Fibroblast of lung (primary cell): ENCODE data around the gene ARVCF. TPM values are rescaled to one million over a fixed set of nuclear protein-coding genes. Genes with fewer than 3 reads are reported as not detected.

ENCODE experiments used
- DNase-seq, 2 donors: peaks; one replicate each; pipeline versions ENCODE4 v3.0.0 to v3.0.0-alpha.2; 2010; ENCODE audit warnings: low read depth in 2 of 2
- H2AFZ ChIP-seq: 2 replicates; pipeline ENCODE4 v1.5.1; 2012; ENCODE audit warnings: low read length, control low read depth, inconsistent platforms
- H3K27ac ChIP-seq: 2 replicates; pipeline ENCODE4 v1.5.1; 2011; ENCODE audit warnings: low read length, control low read depth; ENCODE audit not compliant: insufficient read depth
- H3K27me3 ChIP-seq: 2 replicates; pipeline ENCODE4 v1.5.1; 2011; ENCODE audit warnings: mild to moderate bottlenecking, low read length; ENCODE audit not compliant: control insufficient read depth, insufficient read depth
- H3K36me3 ChIP-seq: 2 replicates; pipeline ENCODE4 v1.5.1; 2011; ENCODE audit warnings: low read length; ENCODE audit not compliant: control insufficient read depth, insufficient read depth
- H3K4me1 ChIP-seq: 2 replicates; pipeline ENCODE4 v1.5.1; 2011; ENCODE audit warnings: low read length; ENCODE audit not compliant: control insufficient read depth, insufficient read depth; ENCODE audit errors: extremely low read depth
- H3K4me2 ChIP-seq: 2 replicates; pipeline ENCODE4 v1.5.1; 2011; ENCODE audit warnings: low read length, control low read depth; ENCODE audit not compliant: insufficient read depth; ENCODE audit errors: extremely low read depth
- H3K4me3 ChIP-seq, 4 experiments: fragments of 200-600 bp in 1 of 4; sonication (generic) in 1 of 4; replicated peaks in 1 of 4; 2 replicates each; pipeline ENCODE4 v1.5.1; 2011 to 2016; ENCODE audit warnings: low read length in 4 of 4, low read depth in 3 of 4, mild to moderate bottlenecking in 3 of 4, control low read depth in 2 of 4, inconsistent platforms in 1 of 4, mixed read lengths in 1 of 4; ENCODE audit not compliant: insufficient read depth in 1 of 4; ENCODE audit errors: control extremely low read depth in 1 of 4
- H3K79me2 ChIP-seq: 2 replicates; pipeline ENCODE4 v1.5.1; 2012; ENCODE audit warnings: mild to moderate bottlenecking, low read length, inconsistent platforms; ENCODE audit not compliant: control insufficient read depth, insufficient read depth
- H3K9ac ChIP-seq: 2 replicates; pipeline ENCODE4 v1.5.1; 2011; ENCODE audit warnings: mild to moderate bottlenecking, low read length, control low read depth; ENCODE audit not compliant: insufficient read depth
- H3K9me3 ChIP-seq: 2 replicates; pipeline ENCODE4 v1.5.1; 2012; ENCODE audit warnings: low read depth, low read length; ENCODE audit not compliant: control insufficient read depth, insufficient read depth
- H4K20me1 ChIP-seq: 2 replicates; pipeline ENCODE4 v1.5.1; 2011; ENCODE audit warnings: low read length; ENCODE audit not compliant: control insufficient read depth, insufficient read depth; ENCODE audit errors: extremely low read depth
- EZH2 ChIP-seq: IDR thresholded peaks from 2 replicates; pipeline ENCODE4 v1.5.1; 2012; ENCODE audit warnings: low read length, control low read depth, mild to moderate bottlenecking; ENCODE audit errors: missing control alignments
- polyA plus RNA-seq, 2 donors: library from polyadenylated mRNA; depleted of rRNA in 1 of 2; stranded (reverse) in 1 of 2; unstranded in 1 of 2; fragments of >200 nt; gene quantifications; 2 replicates each; pipeline ENCODE4 v1.2.1, GENCODE V29; 2011 to 2012; ENCODE audit warnings: missing spikeins in 1 of 2
- total RNA-seq: library from RNA; depleted of rRNA; stranded (reverse); fragments of >200 nt; gene quantifications from 2 replicates; pipeline ENCODE4 v1.2.1, GENCODE V29; 2014
- TF ChIP-seq, protein P1 (sequence below), 2 donors: IDR thresholded peaks in 1 of 2; conservative IDR thresholded peaks in 1 of 2; 1 replicate in 1 of 2; 2 replicates in 1 of 2; pipeline ENCODE4 v1.5.1; 2011 to 2012; ENCODE audit warnings: low read length in 2 of 2, control low read depth in 1 of 2, inconsistent platforms in 1 of 2, low read depth in 1 of 2, mild to moderate bottlenecking in 1 of 2

ARVCF gene
- total and polyA plus RNA-seq, 2 donors (not counting 1 experiment from before 2014, with no cell fraction given) = 2.0 to 15.7 TPM

DNA sequence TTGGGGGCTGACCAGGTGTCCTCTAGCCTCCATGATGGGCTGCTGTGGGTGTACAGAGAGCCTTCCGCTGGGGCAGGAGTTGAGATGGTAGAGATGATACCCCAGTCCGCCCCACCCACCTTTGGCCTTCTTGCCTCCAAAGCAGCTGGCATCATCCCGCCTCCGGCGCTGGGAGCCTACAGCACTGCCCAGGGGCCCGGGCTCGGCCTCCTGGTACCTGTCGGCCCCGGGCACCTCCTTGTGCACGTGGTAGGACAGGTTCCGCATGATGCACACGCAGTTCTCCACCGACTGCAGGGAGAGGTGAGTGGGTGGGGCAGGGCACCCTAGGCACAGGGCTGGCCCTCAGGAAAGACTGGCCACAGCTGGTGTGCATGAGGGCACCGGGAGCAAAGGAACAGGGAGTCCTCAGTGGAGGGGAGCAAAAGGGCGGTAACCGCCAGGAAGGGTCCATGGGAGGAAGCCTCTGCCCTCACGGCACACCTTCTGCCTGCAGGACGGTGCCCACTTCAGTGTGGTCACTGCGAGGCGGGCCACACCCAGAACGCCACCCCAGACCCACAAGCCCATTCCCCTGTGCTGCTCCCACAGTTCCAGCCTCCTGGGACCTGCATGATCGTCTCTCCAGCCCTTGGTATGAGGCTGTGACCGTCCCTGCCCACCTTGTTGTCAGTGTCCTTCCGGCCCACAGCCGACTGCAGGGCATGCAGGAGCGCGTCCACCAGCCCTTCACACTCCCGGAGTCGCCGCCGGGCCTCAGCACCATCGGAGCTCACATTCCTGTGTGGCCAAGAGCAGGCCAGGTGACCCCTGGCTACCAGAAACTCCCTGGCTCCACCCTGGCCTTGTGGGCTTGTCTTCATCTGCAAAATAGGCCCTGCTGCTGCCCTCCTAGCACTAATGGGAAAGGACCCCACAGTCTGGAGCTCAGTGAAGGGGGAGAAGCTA, 39.1 kb downstream of the ARVCF start:
- Histone ChIP-seq H2AFZ (no peak overlapping the region), H4K20me1 (no peaks in the 10 kb centered on the region), H3K4me3 (no peak overlapping the region), H3K36me3 (peaks cover 3% of the 10 kb centered on the region), H3K4me2 (no peak overlapping the region), H3K4me1 (no peaks in the 10 kb centered on the region), H3K9ac (no peak overlapping the region), H3K27ac (no peak overlapping the region), H3K27me3 (no peaks in the 10 kb centered on the region), H3K79me2 (no peaks in the 10 kb centered on the region), H3K9me3 (no peaks in the 10 kb centered on the region)
- no peak for TF ChIP-seq EZH2
- TF ChIP-seq, protein P1, sequence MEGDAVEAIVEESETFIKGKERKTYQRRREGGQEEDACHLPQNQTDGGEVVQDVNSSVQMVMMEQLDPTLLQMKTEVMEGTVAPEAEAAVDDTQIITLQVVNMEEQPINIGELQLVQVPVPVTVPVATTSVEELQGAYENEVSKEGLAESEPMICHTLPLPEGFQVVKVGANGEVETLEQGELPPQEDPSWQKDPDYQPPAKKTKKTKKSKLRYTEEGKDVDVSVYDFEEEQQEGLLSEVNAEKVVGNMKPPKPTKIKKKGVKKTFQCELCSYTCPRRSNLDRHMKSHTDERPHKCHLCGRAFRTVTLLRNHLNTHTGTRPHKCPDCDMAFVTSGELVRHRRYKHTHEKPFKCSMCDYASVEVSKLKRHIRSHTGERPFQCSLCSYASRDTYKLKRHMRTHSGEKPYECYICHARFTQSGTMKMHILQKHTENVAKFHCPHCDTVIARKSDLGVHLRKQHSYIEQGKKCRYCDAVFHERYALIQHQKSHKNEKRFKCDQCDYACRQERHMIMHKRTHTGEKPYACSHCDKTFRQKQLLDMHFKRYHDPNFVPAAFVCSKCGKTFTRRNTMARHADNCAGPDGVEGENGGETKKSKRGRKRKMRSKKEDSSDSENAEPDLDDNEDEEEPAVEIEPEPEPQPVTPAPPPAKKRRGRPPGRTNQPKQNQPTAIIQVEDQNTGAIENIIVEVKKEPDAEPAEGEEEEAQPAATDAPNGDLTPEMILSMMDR (conservative IDR thresholded peaks at IDR 0.05 in 1 of 2, IDR thresholded peaks at IDR 0.05 in 1 of 2; ENCODE audit: low read depth in 1 of 2, low read length in 2 of 2) = no peak
- DNase-seq = no peak

DNA sequence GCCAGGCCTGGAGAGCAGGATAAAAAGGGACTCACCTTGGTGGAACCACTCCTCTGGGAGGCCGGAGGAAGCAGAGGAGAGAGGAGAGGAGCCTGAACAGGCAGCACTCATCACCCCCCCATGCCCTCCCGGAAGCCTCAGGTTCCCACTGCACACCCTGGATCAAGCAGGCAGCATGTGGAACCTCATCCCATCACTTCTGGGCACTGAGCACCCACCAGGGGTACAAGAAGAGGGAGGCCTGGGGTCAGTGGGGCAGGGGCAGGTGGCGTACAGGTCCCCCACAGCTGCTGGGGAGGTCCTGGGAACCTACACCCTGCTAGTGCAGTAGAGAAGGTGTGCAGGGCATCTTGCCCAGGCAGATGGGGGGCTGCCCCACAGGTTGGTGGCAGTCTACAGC, 40.0 kb downstream of the ARVCF start:
- Histone ChIP-seq H3K4me3 (no peak overlapping the region), H3K4me2 (no peak overlapping the region), H4K20me1 (no peaks in the 10 kb centered on the region), H3K9me3 (no peaks in the 10 kb centered on the region), H3K9ac (no peak overlapping the region), H3K27me3 (no peaks in the 10 kb centered on the region), H2AFZ (no peak overlapping the region), H3K27ac (no peak overlapping the region), H3K36me3 (peaks cover 3% of the 10 kb centered on the region), H3K4me1 (no peaks in the 10 kb centered on the region), H3K79me2 (no peaks in the 10 kb centered on the region)
- DNase-seq = no peak
- TF ChIP-seq EZH2 = no peak
- TF ChIP-seq, protein P1 (conservative IDR thresholded peaks at IDR 0.05 in 1 of 2, IDR thresholded peaks at IDR 0.05 in 1 of 2; ENCODE audit: low read depth in 1 of 2, low read length in 2 of 2) = no peak

DNA sequence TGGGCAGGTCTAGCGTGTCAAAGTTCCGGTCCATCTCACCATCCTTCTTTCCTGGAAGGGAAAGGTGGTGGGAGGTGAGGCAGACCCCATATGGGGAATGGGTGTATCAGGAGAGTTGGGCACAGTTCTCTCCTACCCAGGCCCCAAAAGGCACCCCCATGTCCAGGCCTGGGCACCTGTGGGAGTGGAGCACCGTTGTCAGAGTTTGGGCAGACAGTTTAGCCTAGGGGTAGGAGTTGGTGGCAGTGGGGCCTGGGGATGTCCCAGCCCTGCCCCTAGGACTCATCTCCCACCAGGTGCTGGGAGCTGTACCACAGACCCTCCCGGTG, 41.0 kb downstream of the ARVCF start:
- no peak overlapping the region for H2AFZ ChIP-seq
- H3K79me2 ChIP-seq = no peaks in the 10 kb centered on the region
- H3K9me3 ChIP-seq = no peaks in the 10 kb centered on the region
- H4K20me1 ChIP-seq = no peaks in the 10 kb centered on the region
- no peak overlapping the region for H3K9ac ChIP-seq
- H3K4me2 ChIP-seq = no peak overlapping the region
- H3K27me3 ChIP-seq = no peaks in the 10 kb centered on the region
- TF ChIP-seq EZH2 = no peak
- TF ChIP-seq, protein P1 (conservative IDR thresholded peaks at IDR 0.05 in 1 of 2, IDR thresholded peaks at IDR 0.05 in 1 of 2; ENCODE audit: low read depth in 1 of 2, low read length in 2 of 2) = no peak
- no peak overlapping the region for H3K4me3 ChIP-seq
- peaks cover 7% of the 10 kb centered on the region for H3K36me3 ChIP-seq
- no peak for DNase-seq
- no peak overlapping the region for H3K27ac ChIP-seq
- no peaks in the 10 kb centered on the region for H3K4me1 ChIP-seq
